Embryonic facial prominence (tissue), 1 donor: ENCODE data around the gene TBCD.

ENCODE experiments used
- DNase-seq: peaks from one replicate; pipeline ENCODE4 v3.0.0-alpha.2; 2016; ENCODE audit errors: extremely low spot score

TBCD gene

GRCh38 chr17:82925336-82925735 lies 173.5 kb downstream of the TBCD start:
- DNase-seq = no peak

- no peak for DNase-seq
Measured at GRCh38 chr17:82926081-82926480, 174.2 kb downstream of the TBCD start.

GRCh38 chr17:82926716-82927115 lies 174.9 kb downstream of the TBCD start:
- no peak for DNase-seq

GRCh38 chr17:82927311-82927660 lies 175.4 kb downstream of the TBCD start:
- DNase-seq = no peak

- DNase-seq = no peak
Measured at GRCh38 chr17:82927661-82928601, 176.1 kb downstream of the TBCD start.

- no peak for DNase-seq
Measured at GRCh38 chr17:82929011-82929622, 177.3 kb downstream of the TBCD start.

GRCh38 chr17:82929676-82930042 lies 177.8 kb downstream of the TBCD start:
- no peak for DNase-seq

- DNase-seq = no peak
Measured at GRCh38 chr17:82930043-82930923, 178.4 kb downstream of the TBCD start.

- no peak for DNase-seq
Measured at GRCh38 chr17:82930924-82931698, 179.2 kb downstream of the TBCD start.

- DNase-seq = no peak
Measured at GRCh38 chr17:82931699-82932517, 180.0 kb downstream of the TBCD start.

- no peak for DNase-seq
Measured at GRCh38 chr17:82932518-82933310, 180.8 kb downstream of the TBCD start.

- no peak for DNase-seq
Measured at GRCh38 chr17:82933911-82934310, 182.0 kb downstream of the TBCD start.

- no peak for DNase-seq
Measured at GRCh38 chr17:82935966-82936767, 184.3 kb downstream of the TBCD start.

GRCh38 chr17:82936768-82937171 lies 184.9 kb downstream of the TBCD start:
- DNase-seq = no peak

GRCh38 chr17:82937411-82938371 lies 185.8 kb downstream of the TBCD start:
- no peak for DNase-seq

- no peak for DNase-seq
Measured at GRCh38 chr17:82938486-82938872, 186.6 kb downstream of the TBCD start.

GRCh38 chr17:82938873-82939620 lies 187.2 kb downstream of the TBCD start:
- DNase-seq = no peak
